COLO829 (cell line): ENCODE measurements around the gene CACNA1S.

Source experiments
- DNase-seq: peaks from one replicate; pipeline ENCODE4 v3.0.0; 2012; ENCODE audit warnings: low spot score

The CACNA1S gene

GRCh38 chr1:201112173-201112731 is at the start of gene CACNA1S:
TSS of gene CACNA1S (minus strand) at chr1:201112426. CDS start at chr1:201112339, 87 bp downstream.
- no peak for DNase-seq

DNA sequence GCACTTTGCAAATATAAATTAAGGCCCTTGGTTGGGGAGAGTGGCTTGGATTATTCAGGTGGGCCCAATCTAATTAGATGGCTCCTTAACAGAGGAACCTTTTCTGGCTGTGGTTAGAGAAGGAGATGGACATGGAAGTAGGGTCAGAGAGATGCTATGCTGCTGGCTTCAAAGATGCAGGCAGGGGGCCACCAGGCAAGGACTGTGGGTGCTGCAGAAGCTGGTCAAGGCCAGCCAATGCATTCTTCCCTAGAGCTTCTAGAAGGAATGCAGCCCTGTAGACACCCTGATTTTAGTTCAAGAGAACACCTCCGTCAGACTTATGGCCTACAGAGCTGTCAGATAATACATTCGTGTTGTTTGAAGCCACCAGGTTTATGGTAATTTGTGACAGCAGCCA is 45.7 kb upstream of the CACNA1S start:
- DNase-seq: no peak

GRCh38 chr1:201156819-201157218 is 44.6 kb upstream of the CACNA1S start:
- no peak for DNase-seq

DNA sequence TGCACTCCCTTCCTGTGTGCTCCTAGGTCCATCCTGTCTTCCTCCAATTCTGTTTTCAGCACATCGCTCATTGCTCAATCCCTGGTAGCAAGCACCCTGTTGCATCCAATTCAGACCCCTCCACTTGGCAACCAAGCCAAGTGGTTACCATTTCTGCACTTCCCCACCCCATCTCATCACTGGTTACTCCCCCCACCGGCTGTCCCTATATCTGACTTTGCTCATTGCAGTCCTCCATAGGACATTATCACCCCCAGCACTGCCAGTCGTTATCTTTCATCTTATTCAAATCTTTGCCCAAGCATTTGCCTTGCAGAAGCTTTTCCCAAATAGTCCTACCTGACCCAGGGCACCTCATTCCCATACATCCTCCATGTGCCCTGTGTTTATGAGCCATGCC is 44.1 kb upstream of the CACNA1S start:
- no peak for DNase-seq

- no peak for DNase-seq
These were observed 43.1 kb upstream of the CACNA1S start for GRCh38 chr1:201155354-201155753.

DNA sequence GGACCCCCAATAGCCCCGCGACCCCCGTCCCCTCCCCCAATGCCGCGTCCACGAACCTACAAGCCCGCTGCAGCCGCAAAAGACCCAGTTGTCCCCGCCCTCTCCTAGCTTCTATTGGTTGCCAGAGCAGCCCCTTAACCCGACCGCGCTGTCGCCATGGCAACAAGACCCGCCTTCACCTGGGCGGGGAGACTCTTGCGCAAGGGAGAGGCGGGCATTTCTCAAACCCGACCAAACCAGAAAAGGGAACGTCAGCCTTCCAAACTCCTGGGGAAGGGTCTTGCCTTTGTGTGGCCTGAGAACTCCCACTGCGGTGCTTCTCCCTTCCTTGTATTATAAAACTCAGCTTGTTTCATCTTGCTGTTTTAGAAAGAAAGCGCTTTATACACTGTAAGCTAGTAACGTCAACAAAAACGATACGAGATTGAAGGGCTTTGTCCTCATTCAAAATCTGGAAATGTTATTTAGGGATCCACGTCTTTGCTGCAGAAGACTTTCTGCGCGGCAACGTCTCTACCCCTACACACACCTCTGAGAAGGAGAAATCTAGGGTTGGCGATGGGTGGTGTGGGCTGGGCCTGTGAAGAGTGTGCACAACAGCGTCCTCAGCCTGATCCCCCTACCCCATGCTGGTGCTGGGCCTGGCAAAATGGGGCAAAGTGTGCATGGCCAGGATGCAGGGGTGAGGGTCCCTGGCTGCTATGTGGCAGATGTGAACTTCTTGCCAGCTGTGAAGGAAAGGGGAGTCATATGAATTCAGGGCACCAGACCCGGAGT is 42.4 kb upstream of the CACNA1S start, which contains the start of gene TMEM9:
TMEM9 (minus strand) TSS at position 86 of the 777 bp plus-strand sequence. CDS start 551 bp downstream, outside the sequence.
- peak; percentile 100 for DNase-seq

GRCh38 chr1:201153474-201154388 is 41.5 kb upstream of the CACNA1S start:
- no peak for DNase-seq

- DNase-seq: peak; percentile 73
These were observed 37.2 kb upstream of the CACNA1S start for GRCh38 chr1:201149400-201149799.

DNA sequence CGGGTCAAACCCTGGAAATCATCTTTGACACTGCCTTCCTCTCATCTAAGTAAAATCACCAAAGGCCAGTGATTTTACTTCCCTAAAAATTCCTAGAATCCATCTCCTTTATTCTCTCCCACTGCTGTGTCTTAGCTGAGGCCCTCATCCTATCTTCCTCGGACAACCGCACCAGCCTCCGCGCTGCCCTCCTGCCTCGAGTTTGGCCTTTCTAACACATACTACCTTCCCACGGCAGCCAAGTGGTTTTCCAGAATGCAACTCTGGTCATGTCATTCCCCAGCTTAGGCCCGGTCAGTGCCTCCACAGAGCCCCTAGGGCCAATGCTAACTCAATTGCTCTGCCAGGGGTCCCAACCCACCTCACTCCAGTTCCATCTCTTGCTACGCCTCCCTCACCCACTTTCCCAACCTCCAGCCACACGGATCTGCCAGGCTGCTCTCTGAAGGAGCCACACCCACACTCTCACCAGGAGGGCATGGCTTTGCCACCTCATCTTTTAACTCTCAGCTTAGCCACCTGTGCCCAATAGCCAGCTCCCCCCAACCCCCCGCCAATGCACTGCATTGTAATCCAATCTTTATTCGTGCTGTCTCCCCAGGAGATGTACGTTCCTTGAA is 35.3 kb upstream of the CACNA1S start:
- DNase-seq: no peak

DNA sequence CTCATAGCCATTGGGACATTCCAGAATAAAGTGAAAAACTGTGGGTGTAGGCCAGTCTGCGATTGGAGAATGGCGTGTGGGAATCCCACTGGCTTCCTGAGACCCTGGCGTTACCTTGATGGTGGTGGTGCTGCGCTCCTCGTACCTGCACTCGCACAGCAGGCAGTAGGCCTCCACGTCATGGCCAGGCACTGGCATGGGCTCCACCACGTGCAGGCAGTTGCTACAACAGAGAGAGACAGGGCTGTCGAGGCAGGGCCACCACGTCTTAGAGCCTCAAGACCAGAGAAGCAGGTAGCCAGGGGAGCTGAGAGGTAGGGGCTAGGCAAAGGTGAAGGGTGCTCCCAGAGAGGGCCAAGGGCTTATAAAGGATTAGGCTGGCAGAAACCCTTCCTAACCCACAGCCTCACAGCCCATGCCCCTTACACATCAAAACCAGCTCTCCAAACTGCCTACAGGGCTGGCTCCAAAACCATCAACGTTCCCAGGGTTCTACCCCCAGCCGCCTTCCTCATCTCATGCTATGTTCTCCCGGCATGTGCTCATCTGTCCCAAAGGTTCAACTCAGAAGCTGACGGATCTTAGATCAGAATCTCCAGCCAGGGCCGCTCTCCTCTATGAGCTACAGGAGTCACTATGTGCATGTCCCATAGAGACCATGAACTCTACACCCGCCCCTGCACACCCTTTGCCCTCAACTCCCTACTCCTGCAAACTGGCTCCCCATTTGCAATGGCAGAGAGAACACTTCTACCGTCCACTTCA is 34.6 kb upstream of the CACNA1S start:
- no peak for DNase-seq

GRCh38 chr1:201145816-201146215 is 33.6 kb upstream of the CACNA1S start:
- no peak for DNase-seq

DNA sequence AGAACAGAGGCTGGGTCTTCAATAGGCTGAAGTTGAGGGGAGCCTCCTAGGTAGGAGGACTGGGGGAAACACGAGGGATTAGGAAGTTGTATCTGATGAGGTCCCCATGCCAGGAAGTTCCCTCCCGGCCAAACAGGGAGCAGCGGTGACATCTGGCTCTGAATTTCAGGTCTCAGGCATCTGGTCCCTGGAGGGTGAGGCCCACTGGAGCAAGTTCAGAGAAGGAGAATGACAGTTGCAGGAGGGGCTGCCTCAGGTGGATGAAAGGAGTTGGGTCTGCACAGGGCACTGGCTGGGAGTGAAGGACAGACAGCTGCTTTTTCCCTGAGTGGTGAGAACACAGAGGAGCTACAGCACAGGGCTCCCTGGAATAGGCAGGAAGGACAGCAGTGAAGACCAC is 32.9 kb upstream of the CACNA1S start:
- no peak for DNase-seq

GRCh38 chr1:201144701-201145100 is 32.5 kb upstream of the CACNA1S start:
- no peak for DNase-seq

DNA sequence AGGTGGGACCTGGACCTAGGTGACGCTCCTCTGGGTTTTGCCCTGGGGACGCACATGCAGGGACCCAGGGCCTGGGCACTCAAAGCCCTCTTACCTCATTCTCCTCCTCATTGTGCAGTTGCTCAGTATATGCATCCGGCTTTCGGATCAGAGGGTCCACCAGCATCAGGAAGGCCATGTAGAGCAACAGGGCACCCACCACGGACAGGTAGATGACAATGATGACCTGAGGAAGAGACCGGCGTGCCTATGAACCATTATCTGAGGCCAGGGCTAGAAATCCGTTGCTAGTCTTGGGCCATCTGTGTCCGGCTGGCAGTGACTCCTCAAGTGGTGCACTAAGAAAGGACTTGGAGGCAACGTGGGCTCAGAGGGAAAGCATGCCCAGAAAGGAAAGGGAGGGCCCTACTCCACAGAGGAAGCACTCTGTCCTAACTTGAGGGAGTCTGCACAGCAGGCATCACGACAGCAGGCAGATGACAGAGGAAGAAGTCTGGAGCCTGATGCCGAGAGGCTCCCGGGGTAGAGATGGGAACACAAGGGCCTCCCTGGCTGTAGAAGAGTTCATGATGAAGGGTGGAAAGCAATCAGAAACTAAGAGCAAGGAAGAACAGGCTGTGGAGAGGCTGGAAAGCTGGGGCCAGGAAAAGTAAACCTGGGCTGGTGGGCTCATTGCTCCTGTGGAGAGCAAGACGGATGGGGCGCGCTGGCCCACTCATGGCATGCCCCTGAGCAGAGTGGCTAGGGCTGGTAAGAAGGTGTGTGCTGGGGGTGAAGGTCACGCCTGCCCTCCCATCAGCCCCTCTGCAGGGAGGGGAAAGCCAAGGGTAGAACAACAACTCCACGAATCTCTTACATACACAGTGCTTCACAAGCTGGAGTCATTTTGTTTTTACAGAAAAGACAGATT is 31.8 kb upstream of the CACNA1S start:
- no peak for DNase-seq

GRCh38 chr1:201142849-201143725 is 30.9 kb upstream of the CACNA1S start:
- no peak for DNase-seq

GRCh38 chr1:201142011-201142848 is 30.0 kb upstream of the CACNA1S start:
- DNase-seq: no peak

DNA sequence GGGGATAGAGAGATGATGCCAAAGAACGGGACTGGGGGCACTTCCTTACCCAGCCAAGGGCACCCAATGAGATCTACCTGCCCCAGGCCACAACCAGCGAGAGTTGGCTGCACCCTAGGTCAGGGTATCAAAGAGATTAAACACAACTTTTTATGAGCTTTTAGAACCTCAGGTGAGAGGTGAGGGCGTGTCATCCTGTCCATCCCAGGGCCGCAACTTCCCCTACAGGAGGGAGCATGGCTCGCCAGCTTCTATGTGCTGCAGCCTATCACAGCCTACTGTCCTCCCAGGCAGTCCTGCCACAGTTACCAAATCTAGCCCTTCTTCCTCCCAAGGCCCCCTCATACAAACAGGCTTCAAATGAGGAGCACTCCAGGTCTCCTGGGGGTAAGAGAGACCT is 29.2 kb upstream of the CACNA1S start:
- DNase-seq: no peak

DNA sequence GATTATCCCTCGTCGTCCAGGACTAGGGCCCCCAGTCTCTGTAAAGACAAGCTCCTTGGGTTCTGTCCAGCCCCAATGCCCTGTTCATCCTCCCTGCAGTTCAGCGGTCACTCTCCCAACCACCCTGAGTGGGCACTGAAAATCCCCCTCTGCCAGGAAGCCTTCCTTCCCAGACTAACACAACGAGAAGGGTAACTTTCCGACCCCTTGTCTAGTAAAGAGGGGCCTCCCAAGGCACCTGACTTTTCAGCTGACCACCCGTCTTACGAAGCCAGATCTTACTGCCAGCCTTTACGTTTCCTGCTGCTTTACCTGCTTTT is 28.7 kb upstream of the CACNA1S start:
- no peak for DNase-seq
